ENCODE data around the gene CHADL.

Gene CHADL

GRCh38 chr22:41230401-41230785 is 10.3 kb downstream of the CHADL start:
- DNase-seq (ENCODE audit: low read depth, low spot score) = no peak

GRCh38 chr22:41229730-41230400 is 10.9 kb downstream of the CHADL start:
- no peak for DNase-seq (ENCODE audit: low read depth, low spot score)

- no peak for DNase-seq (ENCODE audit: low read depth, low spot score)
These were observed 11.5 kb downstream of the CHADL start for GRCh38 chr22:41229215-41229614.

- no peak for DNase-seq (ENCODE audit: low read depth, low spot score)
These were observed 13.7 kb downstream of the CHADL start for GRCh38 chr22:41226723-41227655.

- DNase-seq (ENCODE audit: low read depth, low spot score) = no peak
These were observed 17.2 kb downstream of the CHADL start for GRCh38 chr22:41223535-41223934.

GRCh38 chr22:41222846-41223507 is 17.8 kb downstream of the CHADL start:
- DNase-seq (ENCODE audit: low read depth, low spot score) = no peak

GRCh38 chr22:41217553-41218157 is 23.1 kb downstream of the CHADL start:
- no peak for DNase-seq (ENCODE audit: low read depth, low spot score)

GRCh38 chr22:41216984-41217383 is 23.7 kb downstream of the CHADL start:
- DNase-seq (ENCODE audit: low read depth, low spot score) = no peak

GRCh38 chr22:41215926-41216325 is 24.8 kb downstream of the CHADL start:
- no peak for DNase-seq (ENCODE audit: low read depth, low spot score)

GRCh38 chr22:41215409-41215808 is 25.3 kb downstream of the CHADL start:
- DNase-seq (ENCODE audit: low read depth, low spot score) = no peak

GRCh38 chr22:41206719-41207118 is 34.0 kb downstream of the CHADL start:
- DNase-seq (ENCODE audit: low read depth, low spot score) = no peak

GRCh38 chr22:41204992-41205900 is 35.5 kb downstream of the CHADL start, which contains the start of gene L3MBTL2:
Gene L3MBTL2, plus strand, starts transcription at chr22:41205312. Its CDS starts 51 bp downstream, at chr22:41205363.
- peak; percentile 81 for DNase-seq (ENCODE audit: low read depth, low spot score)

GRCh38 chr22:41204066-41204465 is 36.7 kb downstream of the CHADL start:
- no peak for DNase-seq (ENCODE audit: low read depth, low spot score)

- DNase-seq (ENCODE audit: low read depth, low spot score) = no peak
These were observed 37.6 kb downstream of the CHADL start for GRCh38 chr22:41203118-41203517.

- no peak for DNase-seq (ENCODE audit: low read depth, low spot score)
These were observed 39.6 kb downstream of the CHADL start for GRCh38 chr22:41201141-41201540.

- DNase-seq (ENCODE audit: low read depth, low spot score) = no peak
These were observed 42.6 kb downstream of the CHADL start for GRCh38 chr22:41198027-41198580.

- DNase-seq (ENCODE audit: low read depth, low spot score) = peak; percentile 33
These were observed 43.4 kb downstream of the CHADL start for GRCh38 chr22:41197038-41197972.

GRCh38 chr22:41193829-41194228 is 46.9 kb downstream of the CHADL start:
- no peak for DNase-seq (ENCODE audit: low read depth, low spot score)

GRCh38 chr22:41191467-41191866 is 49.3 kb downstream of the CHADL start:
- DNase-seq (ENCODE audit: low read depth, low spot score) = no peak
